Mesothelial cell of epicardium (in vitro differentiated cells): Measurements from ENCODE around the gene HSD17B2. TPM values are rescaled to one million over a fixed set of nuclear protein-coding genes. Genes with fewer than 3 reads are reported as not detected.

Experiments used
- DNase-seq, 2 experiments: peaks; one replicate each; pipeline ENCODE4 v3.0.0; 2021; ENCODE audit warnings: low spot score in 2 of 2; ENCODE audit not compliant: unreplicated experiment in 2 of 2
- H3K27ac Mint-ChIP-seq: 2 replicates; pipeline ENCODE4 v1.8.0; 2021; ENCODE audit warnings: mixed read lengths
- H3K27me3 Mint-ChIP-seq: 2 replicates; pipeline ENCODE4 v1.8.0; 2021; ENCODE audit warnings: low read depth, mixed read lengths
- H3K36me3 Mint-ChIP-seq: 2 replicates; pipeline ENCODE4 v1.8.0; 2021; ENCODE audit warnings: mixed read lengths
- H3K4me1 Mint-ChIP-seq: 2 replicates; pipeline ENCODE4 v1.8.0; 2021; ENCODE audit warnings: mixed read lengths
- H3K4me3 Mint-ChIP-seq: 2 replicates; pipeline ENCODE4 v1.8.0; 2021; ENCODE audit warnings: mild to moderate bottlenecking, moderate library complexity, mixed read lengths
- H3K9me3 Mint-ChIP-seq: 2 replicates; pipeline ENCODE4 v1.8.0; 2021; ENCODE audit warnings: mixed read lengths
- total RNA-seq: library from RNA; stranded (reverse); gene quantifications from 3 replicates; pipeline ENCODE4 v1.2.1, GENCODE V29; 2021
- TF ChIP-seq, protein P1 (sequence below): fragments of 200-600 bp; sonication (generic); IDR thresholded peaks from one replicate; pipeline ENCODE4 v1.5.0; 2021; ENCODE audit warnings: antibody characterized with exemption; ENCODE audit not compliant: unreplicated experiment

HSD17B2 gene
- total RNA-seq, 1 donor from 2014 or later, result 3.1 TPM

DNA sequence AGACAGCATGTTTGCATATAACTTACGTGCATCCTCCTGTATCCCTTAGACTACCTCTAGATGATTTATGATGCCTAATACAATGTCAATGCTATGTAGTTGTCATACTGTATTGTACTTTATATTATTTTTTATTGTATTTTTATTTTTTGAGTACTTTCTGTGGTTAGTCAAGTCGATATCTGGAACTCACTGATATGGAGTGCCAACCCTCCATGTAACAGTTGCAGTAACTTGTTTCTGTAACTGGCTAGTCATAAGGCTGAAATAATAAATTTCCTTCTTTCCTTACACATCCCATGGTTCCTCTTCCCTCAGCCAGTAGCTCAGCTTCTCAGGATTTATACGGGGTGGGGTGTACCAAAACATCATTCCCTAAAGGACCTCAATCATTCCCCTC lies 111.5 kb downstream of the HSD17B2 start:
- H3K9me3 Mint-ChIP-seq, result peaks cover 3% of the 10 kb centered on the region
- H3K4me3 Mint-ChIP-seq, result no peak overlapping the region
- H3K36me3 Mint-ChIP-seq, result peaks cover 38% of the 10 kb centered on the region
- H3K27me3 Mint-ChIP-seq, result no peaks in the 10 kb centered on the region
- TF ChIP-seq, protein P1, sequence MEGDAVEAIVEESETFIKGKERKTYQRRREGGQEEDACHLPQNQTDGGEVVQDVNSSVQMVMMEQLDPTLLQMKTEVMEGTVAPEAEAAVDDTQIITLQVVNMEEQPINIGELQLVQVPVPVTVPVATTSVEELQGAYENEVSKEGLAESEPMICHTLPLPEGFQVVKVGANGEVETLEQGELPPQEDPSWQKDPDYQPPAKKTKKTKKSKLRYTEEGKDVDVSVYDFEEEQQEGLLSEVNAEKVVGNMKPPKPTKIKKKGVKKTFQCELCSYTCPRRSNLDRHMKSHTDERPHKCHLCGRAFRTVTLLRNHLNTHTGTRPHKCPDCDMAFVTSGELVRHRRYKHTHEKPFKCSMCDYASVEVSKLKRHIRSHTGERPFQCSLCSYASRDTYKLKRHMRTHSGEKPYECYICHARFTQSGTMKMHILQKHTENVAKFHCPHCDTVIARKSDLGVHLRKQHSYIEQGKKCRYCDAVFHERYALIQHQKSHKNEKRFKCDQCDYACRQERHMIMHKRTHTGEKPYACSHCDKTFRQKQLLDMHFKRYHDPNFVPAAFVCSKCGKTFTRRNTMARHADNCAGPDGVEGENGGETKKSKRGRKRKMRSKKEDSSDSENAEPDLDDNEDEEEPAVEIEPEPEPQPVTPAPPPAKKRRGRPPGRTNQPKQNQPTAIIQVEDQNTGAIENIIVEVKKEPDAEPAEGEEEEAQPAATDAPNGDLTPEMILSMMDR, result no peak
- H3K27ac Mint-ChIP-seq, result no peak overlapping the region
- no peaks in the 10 kb centered on the region for H3K4me1 Mint-ChIP-seq
- DNase-seq, result no peak

DNA sequence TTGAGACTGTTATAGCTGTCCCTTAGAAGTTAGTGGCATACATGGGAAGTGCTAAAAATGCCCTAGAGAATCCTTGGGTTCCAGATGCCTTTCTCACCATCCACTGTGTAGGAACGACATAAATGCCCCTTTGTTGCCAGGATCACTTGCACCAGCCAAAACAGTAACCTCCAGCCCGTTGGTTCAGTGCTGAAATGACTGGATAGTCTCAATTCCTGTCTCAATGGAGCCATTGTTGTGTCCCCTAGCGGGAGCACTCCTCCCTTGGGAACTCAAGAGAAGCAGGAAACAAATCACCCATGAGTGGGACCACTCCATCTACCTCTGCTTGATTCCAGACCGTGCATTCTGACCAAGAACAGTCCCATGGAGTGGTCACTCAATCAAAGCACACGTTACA lies 111.9 kb downstream of the HSD17B2 start:
- peaks cover 3% of the 10 kb centered on the region for H3K9me3 Mint-ChIP-seq
- H3K4me1 Mint-ChIP-seq, result no peaks in the 10 kb centered on the region
- H3K36me3 Mint-ChIP-seq, result peaks cover 35% of the 10 kb centered on the region
- no peak for DNase-seq
- no peak overlapping the region for H3K4me3 Mint-ChIP-seq
- TF ChIP-seq, protein P1, result no peak
- no peak overlapping the region for H3K27ac Mint-ChIP-seq
- no peaks in the 10 kb centered on the region for H3K27me3 Mint-ChIP-seq

DNA sequence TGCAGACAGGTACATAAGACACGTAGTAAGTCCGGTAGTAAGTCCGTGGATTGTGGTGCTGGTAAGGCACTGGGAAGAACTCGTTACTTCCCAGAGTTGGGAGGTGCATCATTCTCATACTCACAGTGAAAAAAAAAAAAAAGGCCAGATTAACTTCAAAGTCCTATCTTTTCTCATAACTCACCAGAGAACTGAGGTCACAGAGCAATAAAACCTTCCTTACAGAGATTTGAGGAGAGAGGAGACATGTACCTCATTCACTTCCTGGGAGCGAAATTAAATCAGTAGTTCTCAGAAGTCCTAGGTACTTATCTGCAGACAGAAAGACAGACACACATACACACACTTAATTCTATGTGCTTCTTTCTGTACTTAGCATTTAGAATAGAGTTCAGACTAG lies 112.5 kb downstream of the HSD17B2 start:
- Mint-ChIP-seq H3K9me3 (peaks cover 3% of the 10 kb centered on the region), H3K27ac (no peak overlapping the region), H3K36me3 (peaks cover 34% of the 10 kb centered on the region)

More for the DNA sequence above, 112.5 kb downstream of the HSD17B2 start:
- H3K4me1 Mint-ChIP-seq, result peaks cover 3% of the 10 kb centered on the region
- no peaks in the 10 kb centered on the region for H3K27me3 Mint-ChIP-seq
- H3K4me3 Mint-ChIP-seq, result no peak overlapping the region
- no peak for DNase-seq
- TF ChIP-seq, protein P1, result no peak

Other genes with a start within 250 kb of the HSD17B2 start
- gene SDR42E1, start 23.8 kb upstream of the HSD17B2 start, total RNA-seq, result 0.13 to 0.35 TPM (median 0.23 TPM) in 3 replicates
- gene MPHOSPH6, start 135.0 kb downstream of the HSD17B2 start, total RNA-seq, result 32.2 to 34.8 TPM (median 34.4 TPM) in 3 replicates